Thoracic aorta (tissue), 2 donors: ENCODE measurements around the gene SMIM22. TPM values are rescaled to one million over a fixed set of nuclear protein-coding genes. Genes with fewer than 3 reads are reported as not detected.

Experiments used
- ATAC-seq: fragments of 150-250 bp; one replicate; pipeline ENCODE4 v1.8.0; 2017; ENCODE audit warnings: low read depth; ENCODE audit not compliant: insufficient number of reproducible peaks, low FRiP score
- DNase-seq: peaks from one replicate; pipeline ENCODE4 v3.0.0-alpha.2; 2020; ENCODE audit warnings: low spot score
- H3K27ac ChIP-seq, 2 donors: fragments of 200-600 bp; sonication (generic); 1 replicate in 1 of 2; 2 replicates in 1 of 2; pipeline ENCODE4 v1.5.1; 2016; ENCODE audit warnings: mild to moderate bottlenecking in 2 of 2, moderate library complexity in 2 of 2
- H3K27me3 ChIP-seq: fragments of 200-600 bp; sonication (generic); replicated peaks from 2 replicates; pipeline ENCODE4 v1.6.0; 2016; ENCODE audit warnings: mild to moderate bottlenecking; ENCODE audit not compliant: insufficient read depth
- H3K36me3 ChIP-seq: fragments of 200-600 bp; sonication (generic); one replicate; pipeline ENCODE4 v1.5.1; 2016
- H3K4me1 ChIP-seq, 2 donors: fragments of 200-600 bp; sonication (generic); 1 replicate in 1 of 2; 2 replicates in 1 of 2; pipeline versions ENCODE4 v1.5.1 to v1.6.0; 2016; ENCODE audit warnings: low read depth in 2 of 2, mild to moderate bottlenecking in 1 of 2; ENCODE audit not compliant: control insufficient read depth in 1 of 2
- H3K4me3 ChIP-seq: fragments of 200-600 bp; sonication (generic); 2 replicates; pipeline ENCODE4 v1.5.1; 2016; ENCODE audit warnings: mild to moderate bottlenecking
- H3K9me3 ChIP-seq: fragments of 200-600 bp; sonication (generic); 2 replicates; pipeline ENCODE4 v1.5.1; 2016
- total RNA-seq, 2 donors: library from RNA; depleted of rRNA; stranded (reverse); fragments of >200 nt; gene quantifications; one replicate each; pipeline versions ENCODE4 v1.1.0 to v1.2.3, GENCODE V29; 2016
- TF ChIP-seq, protein P1 (sequence below): fragments of 200-600 bp; sonication (generic); IDR thresholded peaks from one replicate; pipeline ENCODE4 v1.5.1; 2019; ENCODE audit warnings: antibody characterized with exemption

Gene SMIM22
- total RNA-seq, 2 donors from 2014 or later, result not detected

DNA sequence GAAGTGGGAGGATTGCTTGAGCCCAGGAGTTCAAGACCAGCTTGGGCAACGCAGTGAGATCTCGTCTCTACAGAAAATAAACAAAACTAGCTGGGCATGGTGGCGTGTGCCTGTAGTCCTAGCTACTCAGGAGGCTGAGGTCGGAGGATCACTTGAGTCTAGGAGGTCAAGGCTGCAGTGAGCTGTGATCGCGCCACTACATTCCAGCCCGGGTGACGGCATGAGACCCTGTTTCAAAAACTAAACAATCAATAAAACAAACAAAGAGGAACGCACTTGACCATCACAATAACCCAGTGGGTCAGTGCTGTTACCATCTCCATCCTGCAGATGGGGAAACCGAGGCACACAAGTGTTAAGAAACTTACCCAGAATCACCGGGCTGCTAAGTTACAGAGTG is 41.9 kb upstream of the SMIM22 start:
- ATAC-seq (peak; percentile 12), DNase-seq (no peak)
- no peaks in the 10 kb centered on the region for H3K27me3 ChIP-seq
- H3K27ac ChIP-seq, result no peak overlapping the region
- H3K4me1 ChIP-seq, result no peaks in the 10 kb centered on the region
- H3K36me3 ChIP-seq, result peaks cover 47% of the 10 kb centered on the region
- TF ChIP-seq, protein P1, sequence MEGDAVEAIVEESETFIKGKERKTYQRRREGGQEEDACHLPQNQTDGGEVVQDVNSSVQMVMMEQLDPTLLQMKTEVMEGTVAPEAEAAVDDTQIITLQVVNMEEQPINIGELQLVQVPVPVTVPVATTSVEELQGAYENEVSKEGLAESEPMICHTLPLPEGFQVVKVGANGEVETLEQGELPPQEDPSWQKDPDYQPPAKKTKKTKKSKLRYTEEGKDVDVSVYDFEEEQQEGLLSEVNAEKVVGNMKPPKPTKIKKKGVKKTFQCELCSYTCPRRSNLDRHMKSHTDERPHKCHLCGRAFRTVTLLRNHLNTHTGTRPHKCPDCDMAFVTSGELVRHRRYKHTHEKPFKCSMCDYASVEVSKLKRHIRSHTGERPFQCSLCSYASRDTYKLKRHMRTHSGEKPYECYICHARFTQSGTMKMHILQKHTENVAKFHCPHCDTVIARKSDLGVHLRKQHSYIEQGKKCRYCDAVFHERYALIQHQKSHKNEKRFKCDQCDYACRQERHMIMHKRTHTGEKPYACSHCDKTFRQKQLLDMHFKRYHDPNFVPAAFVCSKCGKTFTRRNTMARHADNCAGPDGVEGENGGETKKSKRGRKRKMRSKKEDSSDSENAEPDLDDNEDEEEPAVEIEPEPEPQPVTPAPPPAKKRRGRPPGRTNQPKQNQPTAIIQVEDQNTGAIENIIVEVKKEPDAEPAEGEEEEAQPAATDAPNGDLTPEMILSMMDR, result no peak
- no peaks in the 10 kb centered on the region for H3K9me3 ChIP-seq
- no peak overlapping the region for H3K4me3 ChIP-seq

DNA sequence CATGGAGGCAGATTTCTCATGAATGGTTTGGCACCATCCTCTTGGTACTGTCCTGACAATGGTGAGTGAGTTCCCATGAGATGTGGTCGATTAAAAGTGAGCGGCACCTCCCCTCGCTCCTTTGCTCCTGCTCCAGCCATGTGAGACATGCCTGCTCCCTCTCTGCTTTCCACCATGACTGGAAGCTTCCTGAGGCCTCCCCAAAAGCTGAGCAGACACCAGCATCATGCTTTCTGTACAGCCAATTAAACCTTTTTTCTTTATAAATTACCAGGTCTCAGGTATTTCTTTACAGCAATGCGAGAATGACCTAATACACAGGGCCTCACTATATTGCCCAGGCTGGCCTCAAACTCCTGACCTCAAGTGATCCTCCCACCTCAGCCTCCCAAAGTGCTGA is 40.3 kb upstream of the SMIM22 start:
- no peaks in the 10 kb centered on the region for H3K27me3 ChIP-seq
- no peaks in the 10 kb centered on the region for H3K9me3 ChIP-seq
- no peaks in the 10 kb centered on the region for H3K4me1 ChIP-seq
- no peak overlapping the region for H3K4me3 ChIP-seq
- DNase-seq, result no peak
- H3K36me3 ChIP-seq, result peaks cover 52% of the 10 kb centered on the region
- TF ChIP-seq, protein P1, result no peak
- H3K27ac ChIP-seq, result no peak overlapping the region
- ATAC-seq, result no peak

DNA sequence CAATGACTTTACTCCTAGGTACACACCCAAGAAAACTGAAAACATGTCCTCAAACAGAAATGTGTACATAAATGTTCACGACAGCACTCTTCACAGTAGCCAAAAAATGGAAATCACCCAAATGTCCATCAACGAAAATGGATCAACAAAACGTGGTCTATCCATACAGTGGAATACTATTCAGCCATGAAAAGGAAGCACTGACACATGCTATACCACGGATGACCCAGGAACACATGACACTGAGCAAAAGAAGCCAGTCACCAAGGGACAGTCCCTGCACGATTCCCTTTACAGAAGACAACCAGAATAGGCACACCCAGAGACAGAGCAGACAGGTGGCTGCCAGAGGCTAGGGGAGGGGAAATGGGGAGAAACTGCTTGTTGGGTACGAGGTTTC is 39.5 kb upstream of the SMIM22 start:
- Histone ChIP-seq H3K36me3 (peaks cover 59% of the 10 kb centered on the region), H3K4me3 (no peak overlapping the region)

DNA sequence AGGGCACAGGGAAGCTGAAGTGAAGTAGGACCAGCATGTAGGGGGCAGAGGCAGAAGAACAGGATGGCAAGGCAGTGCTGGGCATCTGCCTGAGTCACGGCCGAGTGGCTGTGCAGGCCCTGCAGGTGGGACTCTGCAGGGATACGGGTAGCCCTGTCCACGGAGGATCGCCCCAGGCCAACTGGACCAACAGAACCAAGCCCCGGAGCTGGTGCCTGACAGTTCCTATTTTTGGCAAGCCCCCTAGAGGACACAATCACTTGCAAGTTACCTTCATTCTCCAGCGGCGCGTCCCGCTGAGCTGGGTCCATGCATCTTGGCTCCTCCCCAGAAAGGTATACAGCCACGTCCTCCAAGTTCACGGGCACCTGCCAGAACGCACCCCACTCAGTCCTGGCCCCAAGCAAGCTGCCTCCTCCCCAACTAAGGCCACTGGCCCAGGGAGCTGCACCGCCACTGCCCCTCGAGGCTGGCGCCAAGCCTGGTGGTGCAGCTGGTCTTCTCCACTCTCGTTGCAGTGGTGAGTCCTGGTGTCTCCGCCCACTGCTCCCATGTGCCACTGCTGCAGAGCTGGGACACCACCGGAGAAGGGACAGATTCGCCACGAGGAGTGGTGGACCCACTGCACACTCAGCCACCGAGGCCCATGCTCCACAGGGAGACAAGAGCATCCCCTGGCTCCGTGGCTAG is 34.8 kb upstream of the SMIM22 start:
- H3K36me3 ChIP-seq, result peaks cover 57% of the 10 kb centered on the region
- H3K4me1 ChIP-seq, result peaks cover 0 to 4% of the 10 kb centered on the region in 2 donors
- DNase-seq (no peak), ATAC-seq (no peak)
- no peak overlapping the region for H3K4me3 ChIP-seq
- H3K27me3 ChIP-seq, result no peaks in the 10 kb centered on the region
- H3K9me3 ChIP-seq, result no peaks in the 10 kb centered on the region
- H3K27ac ChIP-seq, result no peak overlapping the region
- TF ChIP-seq, protein P1, result no peak

More for the DNA sequence above, 39.5 kb upstream of the SMIM22 start:
- Histone ChIP-seq H3K27ac (no peak overlapping the region), H3K9me3 (no peaks in the 10 kb centered on the region), H3K27me3 (no peaks in the 10 kb centered on the region), H3K4me1 (no peaks in the 10 kb centered on the region)
- ATAC-seq (no peak), DNase-seq (no peak)
- TF ChIP-seq, protein P1, result no peak

DNA sequence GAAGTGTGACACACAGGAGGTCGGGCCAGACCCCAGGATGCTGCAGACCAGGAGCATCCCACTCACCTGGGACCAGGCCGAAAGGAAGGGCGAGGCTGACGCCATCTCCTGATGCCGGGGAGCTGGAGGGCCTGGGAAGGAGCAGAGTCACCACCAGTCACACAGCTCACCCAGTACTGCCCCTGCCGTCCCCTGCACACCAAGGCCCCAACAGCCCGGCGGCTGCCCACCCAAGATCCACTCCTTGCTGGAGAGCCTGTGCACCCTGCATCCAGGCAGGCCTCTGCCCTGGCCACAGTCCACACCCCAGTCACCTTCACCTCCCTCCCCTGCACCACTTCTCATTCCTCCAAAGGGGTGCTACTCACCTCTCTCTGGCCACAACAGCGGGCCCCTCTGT is 33.0 kb upstream of the SMIM22 start:
- TF ChIP-seq, protein P1, result no peak
- ATAC-seq (no peak), DNase-seq (no peak)
- no peak overlapping the region for H3K27ac ChIP-seq
- H3K9me3 ChIP-seq, result no peaks in the 10 kb centered on the region
- peaks cover 5 to 14% of the 10 kb centered on the region in 2 donors for H3K4me1 ChIP-seq
- H3K27me3 ChIP-seq, result no peaks in the 10 kb centered on the region
- peaks cover 52% of the 10 kb centered on the region for H3K36me3 ChIP-seq
- no peak overlapping the region for H3K4me3 ChIP-seq
